Measurements from ENCODE around the gene EPHA5. TPM values are rescaled to one million over a fixed set of nuclear protein-coding genes. Genes with fewer than 3 reads are reported as not detected.

Gene EPHA5
- total and polyA plus RNA-seq, 2 donors, result 0.05 TPM

DNA sequence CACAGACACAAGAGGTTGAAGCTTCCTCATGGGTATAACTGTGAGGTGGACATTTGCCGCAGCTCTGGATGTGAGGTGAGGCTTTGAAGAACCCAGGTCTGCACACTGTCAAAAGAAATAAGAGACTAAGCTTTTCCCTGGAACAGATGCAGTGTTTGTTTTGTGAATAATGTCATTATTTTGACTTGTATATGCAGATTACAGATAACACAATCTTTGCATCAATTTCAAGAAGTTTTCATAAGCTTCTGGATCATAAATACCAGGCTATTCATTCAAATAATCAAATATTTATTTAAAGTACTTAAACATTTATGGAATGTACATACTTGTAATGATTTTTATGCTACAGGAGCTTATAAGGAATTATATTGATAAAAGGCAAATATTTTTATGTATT, 174.8 kb downstream of the EPHA5 start:
- Histone ChIP-seq H3K4me3 (ENCODE audit: low read length in 2 of 2) (no peak overlapping the region), H3K27me3 (ENCODE audit: control insufficient read depth in 2 of 2, insufficient read depth in 1 of 2, low read length in 1 of 2) (no peaks in the 10 kb centered on the region), H3K9me3 (ENCODE audit: control insufficient read depth in 2 of 2, insufficient read depth in 1 of 2, low read length in 1 of 2) (no peaks in the 10 kb centered on the region), H3K36me3 (ENCODE audit: control insufficient read depth in 2 of 2, insufficient read depth in 2 of 2, low read length in 1 of 2) (no peaks in the 10 kb centered on the region), H3K4me1 (ENCODE audit: control insufficient read depth in 2 of 2, insufficient read depth in 2 of 2, low read length in 2 of 2) (no peaks in the 10 kb centered on the region), H3K27ac (ENCODE audit: low read depth in 1 of 2, low read length in 1 of 2) (no peak overlapping the region)
- DNase-seq (ENCODE audit: low read depth in 6 of 9, low spot score in 9 of 9), result no peak
- WGBS, result 93% methylated on average over 1 of the region's 1 CpG

DNA sequence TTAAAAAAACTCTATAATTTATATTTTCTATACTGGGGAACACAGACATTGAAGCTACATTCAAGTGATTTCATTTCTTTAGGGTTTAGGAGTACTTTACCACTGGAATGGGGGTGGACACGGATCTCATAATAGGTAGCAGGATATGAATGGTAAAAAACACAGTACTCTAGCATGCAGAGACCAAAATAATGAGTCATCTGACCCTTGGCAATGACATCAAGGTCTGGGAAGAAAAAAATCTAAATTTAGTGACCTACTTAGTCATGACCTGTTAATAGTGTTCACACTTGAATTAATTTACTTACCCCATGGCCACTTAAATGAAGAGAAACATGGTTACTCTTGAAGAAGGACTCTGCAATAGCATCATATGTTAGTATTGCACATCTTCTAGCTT, 187.9 kb downstream of the EPHA5 start:
- H3K27me3 ChIP-seq (ENCODE audit: control insufficient read depth in 2 of 2, insufficient read depth in 1 of 2, low read length in 1 of 2), result no peaks in the 10 kb centered on the region
- H3K9me3 ChIP-seq (ENCODE audit: control insufficient read depth in 2 of 2, insufficient read depth in 1 of 2, low read length in 1 of 2), result no peaks in the 10 kb centered on the region
- no peak for DNase-seq (ENCODE audit: low read depth in 6 of 9, low spot score in 9 of 9)
- H3K4me1 ChIP-seq (ENCODE audit: control insufficient read depth in 2 of 2, insufficient read depth in 2 of 2, low read length in 2 of 2), result no peaks in the 10 kb centered on the region
- H3K4me3 ChIP-seq (ENCODE audit: low read length in 2 of 2), result no peak overlapping the region
- 80% methylated on average over 1 of the region's 1 CpG for WGBS
- H3K36me3 ChIP-seq (ENCODE audit: control insufficient read depth in 2 of 2, insufficient read depth in 2 of 2, low read length in 1 of 2), result no peaks in the 10 kb centered on the region
- H3K27ac ChIP-seq (ENCODE audit: low read depth in 1 of 2, low read length in 1 of 2), result no peak overlapping the region

DNA sequence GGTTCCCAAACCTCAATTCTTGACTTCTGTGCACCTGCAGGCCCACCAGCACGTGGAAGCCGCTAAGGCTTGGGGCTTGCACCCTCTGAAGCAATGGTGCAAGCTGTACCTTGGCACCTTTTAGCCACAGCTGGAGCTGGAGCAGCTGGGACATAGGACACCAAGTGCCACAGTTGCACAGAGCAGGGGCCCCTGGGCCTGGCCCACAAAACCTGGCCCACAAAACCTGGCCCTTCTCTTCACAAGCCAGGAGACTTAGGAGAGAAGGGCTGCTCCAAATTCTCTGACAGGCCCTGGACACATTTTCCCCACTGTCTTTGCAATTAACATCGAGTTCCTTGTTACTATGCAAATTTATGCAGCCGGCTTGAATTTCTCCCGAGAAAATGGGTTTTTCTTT, 197.8 kb downstream of the EPHA5 start:
- no peak for DNase-seq (ENCODE audit: low read depth in 6 of 9, low spot score in 9 of 9)
- 91% methylated on average over 5 of the region's 5 CpGs for WGBS
- Histone ChIP-seq H3K36me3 (ENCODE audit: control insufficient read depth in 2 of 2, insufficient read depth in 2 of 2, low read length in 1 of 2) (no peaks in the 10 kb centered on the region), H3K27ac (ENCODE audit: low read depth in 1 of 2, low read length in 1 of 2) (no peak overlapping the region), H3K4me3 (ENCODE audit: low read length in 2 of 2) (no peak overlapping the region), H3K4me1 (ENCODE audit: control insufficient read depth in 2 of 2, insufficient read depth in 2 of 2, low read length in 2 of 2) (no peaks in the 10 kb centered on the region), H3K27me3 (ENCODE audit: control insufficient read depth in 2 of 2, insufficient read depth in 1 of 2, low read length in 1 of 2) (no peaks in the 10 kb centered on the region), H3K9me3 (ENCODE audit: control insufficient read depth in 2 of 2, insufficient read depth in 1 of 2, low read length in 1 of 2) (no peaks in the 10 kb centered on the region)

- H3K4me3 ChIP-seq (ENCODE audit: low read length in 2 of 2), result no peak overlapping the region
- H3K36me3 ChIP-seq (ENCODE audit: control insufficient read depth in 2 of 2, insufficient read depth in 2 of 2, low read length in 1 of 2), result no peaks in the 10 kb centered on the region
- H3K4me1 ChIP-seq (ENCODE audit: control insufficient read depth in 2 of 2, insufficient read depth in 2 of 2, low read length in 2 of 2), result no peaks in the 10 kb centered on the region
- H3K27ac ChIP-seq (ENCODE audit: low read depth in 1 of 2, low read length in 1 of 2), result no peak overlapping the region
- no peak for DNase-seq (ENCODE audit: low read depth in 6 of 9, low spot score in 9 of 9)
- no peaks in the 10 kb centered on the region for H3K9me3 ChIP-seq (ENCODE audit: control insufficient read depth in 2 of 2, insufficient read depth in 1 of 2, low read length in 1 of 2)
- WGBS, result 61% methylated on average over 1 of the region's 1 CpG
- no peaks in the 10 kb centered on the region for H3K27me3 ChIP-seq (ENCODE audit: control insufficient read depth in 2 of 2, insufficient read depth in 1 of 2, low read length in 1 of 2)
These were observed 203.1 kb downstream of the EPHA5 start for GRCh38 chr4:65467068-65467680.

DNA sequence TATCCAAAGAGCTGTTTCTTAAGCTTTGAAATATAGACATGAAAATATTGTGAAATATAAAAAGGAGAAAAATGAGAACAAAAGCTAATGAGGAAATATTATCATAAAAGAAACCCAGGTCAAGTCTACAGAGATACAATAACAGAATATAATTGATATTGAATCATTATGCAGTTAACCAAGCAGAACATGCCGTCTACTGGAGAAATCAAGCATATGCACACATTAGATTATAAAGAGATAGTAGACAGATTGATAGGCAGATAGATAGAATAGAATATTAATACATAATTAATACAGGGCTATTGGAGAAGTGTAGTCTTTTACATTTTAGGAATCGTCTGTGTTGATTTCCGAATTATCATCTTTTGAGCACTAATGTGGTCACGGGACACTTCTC, 208.5 kb downstream of the EPHA5 start:
- Histone ChIP-seq H3K36me3 (ENCODE audit: control insufficient read depth in 2 of 2, insufficient read depth in 2 of 2, low read length in 1 of 2) (no peaks in the 10 kb centered on the region), H3K9me3 (ENCODE audit: control insufficient read depth in 2 of 2, insufficient read depth in 1 of 2, low read length in 1 of 2) (no peaks in the 10 kb centered on the region), H3K27me3 (ENCODE audit: control insufficient read depth in 2 of 2, insufficient read depth in 1 of 2, low read length in 1 of 2) (no peaks in the 10 kb centered on the region), H3K4me1 (ENCODE audit: control insufficient read depth in 2 of 2, insufficient read depth in 2 of 2, low read length in 2 of 2) (no peaks in the 10 kb centered on the region), H3K4me3 (ENCODE audit: low read length in 2 of 2) (no peak overlapping the region), H3K27ac (ENCODE audit: low read depth in 1 of 2, low read length in 1 of 2) (no peak overlapping the region)
- DNase-seq (ENCODE audit: low read depth in 6 of 9, low spot score in 9 of 9), result no peak
- 82% methylated on average over 4 of the region's 4 CpGs for WGBS

DNA sequence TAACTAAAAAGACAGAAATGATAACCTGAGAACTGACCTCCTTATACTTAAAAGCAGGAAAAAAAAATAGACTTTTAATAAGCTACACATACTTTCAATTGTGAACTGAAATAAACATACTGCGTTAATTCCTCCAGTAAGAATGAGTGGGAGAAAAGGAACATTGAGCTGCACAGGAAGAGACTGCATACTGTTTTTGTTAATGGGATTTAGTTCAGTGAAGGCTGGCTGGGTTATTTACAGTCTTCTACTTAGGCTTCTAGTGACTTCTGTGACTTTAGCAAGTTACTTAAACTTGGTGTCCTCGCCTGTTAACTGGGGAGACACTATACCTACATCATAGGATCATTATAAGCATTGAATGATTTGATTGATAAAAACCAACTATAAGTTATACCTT, 213.3 kb downstream of the EPHA5 start:
- Histone ChIP-seq H3K9me3 (ENCODE audit: control insufficient read depth in 2 of 2, insufficient read depth in 1 of 2, low read length in 1 of 2) (no peaks in the 10 kb centered on the region), H3K27me3 (ENCODE audit: control insufficient read depth in 2 of 2, insufficient read depth in 1 of 2, low read length in 1 of 2) (no peaks in the 10 kb centered on the region), H3K36me3 (ENCODE audit: control insufficient read depth in 2 of 2, insufficient read depth in 2 of 2, low read length in 1 of 2) (no peaks in the 10 kb centered on the region), H3K4me1 (ENCODE audit: control insufficient read depth in 2 of 2, insufficient read depth in 2 of 2, low read length in 2 of 2) (no peaks in the 10 kb centered on the region), H3K4me3 (ENCODE audit: low read length in 2 of 2) (no peak overlapping the region), H3K27ac (ENCODE audit: low read depth in 1 of 2, low read length in 1 of 2) (no peak overlapping the region)
- 87% methylated on average over 2 of the region's 2 CpGs for WGBS
- DNase-seq (ENCODE audit: low read depth in 6 of 9, low spot score in 9 of 9), result no peak

DNA sequence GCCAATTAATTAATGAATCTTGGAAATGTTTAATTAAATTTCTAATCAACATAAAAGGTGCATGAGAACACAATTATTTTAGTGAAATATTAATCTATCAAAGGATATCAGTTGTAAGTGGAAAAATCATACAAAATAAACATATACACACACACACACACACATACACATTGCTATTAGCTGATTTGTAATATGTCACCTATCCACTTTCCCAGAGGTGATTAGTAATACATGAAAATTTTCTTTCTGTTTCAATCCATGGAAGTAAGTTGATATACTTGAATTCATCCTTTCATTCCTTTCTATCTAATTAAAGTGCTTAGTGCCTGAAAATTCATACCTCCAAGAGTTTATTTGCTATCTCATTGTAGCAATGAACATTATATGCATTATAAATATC, 213.7 kb downstream of the EPHA5 start:
- DNase-seq (ENCODE audit: low read depth in 6 of 9, low spot score in 9 of 9), result no peak
- no peaks in the 10 kb centered on the region for H3K36me3 ChIP-seq (ENCODE audit: control insufficient read depth in 2 of 2, insufficient read depth in 2 of 2, low read length in 1 of 2)
- no peaks in the 10 kb centered on the region for H3K27me3 ChIP-seq (ENCODE audit: control insufficient read depth in 2 of 2, insufficient read depth in 1 of 2, low read length in 1 of 2)
- no peak overlapping the region for H3K27ac ChIP-seq (ENCODE audit: low read depth in 1 of 2, low read length in 1 of 2)
- no peaks in the 10 kb centered on the region for H3K4me1 ChIP-seq (ENCODE audit: control insufficient read depth in 2 of 2, insufficient read depth in 2 of 2, low read length in 2 of 2)
- no peaks in the 10 kb centered on the region for H3K9me3 ChIP-seq (ENCODE audit: control insufficient read depth in 2 of 2, insufficient read depth in 1 of 2, low read length in 1 of 2)
- H3K4me3 ChIP-seq (ENCODE audit: low read length in 2 of 2), result no peak overlapping the region

DNA sequence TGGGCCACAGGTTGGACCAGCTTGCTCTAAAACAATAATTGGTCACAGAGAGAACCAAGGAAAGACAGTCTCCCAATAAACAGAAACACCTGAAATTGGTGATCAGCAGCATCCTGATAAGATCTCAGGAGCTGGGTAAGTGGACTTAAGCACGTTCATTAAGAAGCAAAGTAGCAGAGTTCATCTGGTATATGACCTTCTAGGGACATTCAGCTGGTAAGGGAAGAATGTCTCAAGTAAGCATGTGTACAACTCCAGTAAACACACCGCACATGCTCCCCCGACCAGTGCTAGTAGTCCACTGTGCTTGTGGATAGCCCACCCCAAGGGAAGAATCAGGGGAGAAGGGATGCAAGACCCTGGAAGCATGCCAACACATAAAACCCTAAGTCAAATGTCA, 216.9 kb downstream of the EPHA5 start:
- H3K4me1 ChIP-seq (ENCODE audit: control insufficient read depth in 2 of 2, insufficient read depth in 2 of 2, low read length in 2 of 2), result no peaks in the 10 kb centered on the region
- H3K27ac ChIP-seq (ENCODE audit: low read depth in 1 of 2, low read length in 1 of 2), result no peak overlapping the region
- no peaks in the 10 kb centered on the region for H3K27me3 ChIP-seq (ENCODE audit: control insufficient read depth in 2 of 2, insufficient read depth in 1 of 2, low read length in 1 of 2)
- WGBS, result 82% methylated on average over 3 of the region's 3 CpGs
- no peak for DNase-seq (ENCODE audit: low read depth in 6 of 9, low spot score in 9 of 9)
- H3K36me3 ChIP-seq (ENCODE audit: control insufficient read depth in 2 of 2, insufficient read depth in 2 of 2, low read length in 1 of 2), result no peaks in the 10 kb centered on the region
- no peak overlapping the region for H3K4me3 ChIP-seq (ENCODE audit: low read length in 2 of 2)
- no peaks in the 10 kb centered on the region for H3K9me3 ChIP-seq (ENCODE audit: control insufficient read depth in 2 of 2, insufficient read depth in 1 of 2, low read length in 1 of 2)

GRCh38 chr4:65450899-65451298, 219.4 kb downstream of the EPHA5 start:
- Histone ChIP-seq H3K4me3 (ENCODE audit: low read length in 2 of 2) (no peak overlapping the region), H3K27ac (ENCODE audit: low read depth in 1 of 2, low read length in 1 of 2) (no peak overlapping the region), H3K36me3 (ENCODE audit: control insufficient read depth in 2 of 2, insufficient read depth in 2 of 2, low read length in 1 of 2) (no peaks in the 10 kb centered on the region), H3K4me1 (ENCODE audit: control insufficient read depth in 2 of 2, insufficient read depth in 2 of 2, low read length in 2 of 2) (no peaks in the 10 kb centered on the region), H3K9me3 (ENCODE audit: control insufficient read depth in 2 of 2, insufficient read depth in 1 of 2, low read length in 1 of 2) (no peaks in the 10 kb centered on the region), H3K27me3 (ENCODE audit: control insufficient read depth in 2 of 2, insufficient read depth in 1 of 2, low read length in 1 of 2) (no peaks in the 10 kb centered on the region)
- no peak for DNase-seq (ENCODE audit: low read depth in 6 of 9, low spot score in 9 of 9)
- 91% methylated on average over 2 of the region's 2 CpGs for WGBS

GRCh38 chr4:65437102-65437501, 233.2 kb downstream of the EPHA5 start:
- Histone ChIP-seq H3K27ac (ENCODE audit: low read depth in 1 of 2, low read length in 1 of 2) (no peak overlapping the region), H3K4me3 (ENCODE audit: low read length in 2 of 2) (no peak overlapping the region), H3K9me3 (ENCODE audit: control insufficient read depth in 2 of 2, insufficient read depth in 1 of 2, low read length in 1 of 2) (no peaks in the 10 kb centered on the region), H3K36me3 (ENCODE audit: control insufficient read depth in 2 of 2, insufficient read depth in 2 of 2, low read length in 1 of 2) (no peaks in the 10 kb centered on the region), H3K27me3 (ENCODE audit: control insufficient read depth in 2 of 2, insufficient read depth in 1 of 2, low read length in 1 of 2) (no peaks in the 10 kb centered on the region), H3K4me1 (ENCODE audit: control insufficient read depth in 2 of 2, insufficient read depth in 2 of 2, low read length in 2 of 2) (no peaks in the 10 kb centered on the region)
- no peak for DNase-seq (ENCODE audit: low read depth in 6 of 9, low spot score in 9 of 9)
- WGBS, result 84% methylated on average over 1 of the region's 1 CpG

Data from thymus (tissue), 11 donors.